ENCODE results near the gene RPGRIP1L.

GRCh38 chr16:53619235-53619634, 84.4 kb downstream of the RPGRIP1L start:
- no peak for TF ChIP-seq STAG1 (CRISPR knock-in tag; IDR thresholded peaks at IDR 0.05; ENCODE audit: borderline replicate concordance)
- no peak for TF ChIP-seq E2F5 (CRISPR knock-in tag; IDR thresholded peaks at IDR 0.05)
- no peak for TF ChIP-seq CTCF (IDR thresholded peaks at IDR 0.05 in 2 of 3, conservative IDR thresholded peaks at IDR 0.05 in 1 of 3; ENCODE audit: insufficient read depth in 2 of 3, low read depth in 1 of 3, low read length in 3 of 3)
- no peak for TF ChIP-seq TFAP4 (CRISPR knock-in tag; IDR thresholded peaks at IDR 0.05; ENCODE audit: borderline replicate concordance)
- no peak for TF ChIP-seq FOXJ3 (CRISPR knock-in tag; IDR thresholded peaks at IDR 0.05)
- TF ChIP-seq POLR2A (conservative IDR thresholded peaks at IDR 0.05): no peak
- TF ChIP-seq ARID2 (IDR thresholded peaks at IDR 0.05): no peak
- no peak for TF ChIP-seq ESRRA (IDR thresholded peaks at IDR 0.05; ENCODE audit: borderline replicate concordance, low read depth)
- TF ChIP-seq SNAPC5 (CRISPR knock-in tag; IDR thresholded peaks at IDR 0.05): no peak
- TF ChIP-seq EP300 (IDR thresholded peaks at IDR 0.05; ENCODE audit: low read length): no peak
- no peak for TF ChIP-seq E2F4 (CRISPR knock-in tag; IDR thresholded peaks at IDR 0.05; ENCODE audit: low read depth)
- TF ChIP-seq RBM39 (optimal IDR thresholded peaks at IDR 0.05; ENCODE audit: low read depth, low read length): no peak
- no peak for TF ChIP-seq YY1 (IDR thresholded peaks at IDR 0.05; ENCODE audit: borderline replicate concordance in 1 of 3, control insufficient read depth in 1 of 3, extremely low read depth in 1 of 3, insufficient read depth in 3 of 3, insufficient read length in 1 of 3, insufficient replicate concordance in 2 of 3, low read depth in 1 of 3, low read length in 2 of 3)
